Lung microvascular endothelial cell (primary cell): ENCODE results near the gene CUL1. TPM values are rescaled to one million over a fixed set of nuclear protein-coding genes. Genes with fewer than 3 reads are reported as not detected.

Experiments used
- DNase-seq, 2 donors: peaks; one replicate each; pipeline versions ENCODE4 v3.0.0 to v3.0.0-alpha.2; 2010; ENCODE audit warnings: low read depth in 2 of 2
- total RNA-seq: library from RNA; depleted of rRNA; stranded (reverse); fragments of >200 nt; gene quantifications from 2 replicates; pipeline ENCODE4 v1.2.1, GENCODE V29; 2014

The CUL1 gene
- total RNA-seq, 1 donor from 2014 or later, result 31.9 TPM

DNA sequence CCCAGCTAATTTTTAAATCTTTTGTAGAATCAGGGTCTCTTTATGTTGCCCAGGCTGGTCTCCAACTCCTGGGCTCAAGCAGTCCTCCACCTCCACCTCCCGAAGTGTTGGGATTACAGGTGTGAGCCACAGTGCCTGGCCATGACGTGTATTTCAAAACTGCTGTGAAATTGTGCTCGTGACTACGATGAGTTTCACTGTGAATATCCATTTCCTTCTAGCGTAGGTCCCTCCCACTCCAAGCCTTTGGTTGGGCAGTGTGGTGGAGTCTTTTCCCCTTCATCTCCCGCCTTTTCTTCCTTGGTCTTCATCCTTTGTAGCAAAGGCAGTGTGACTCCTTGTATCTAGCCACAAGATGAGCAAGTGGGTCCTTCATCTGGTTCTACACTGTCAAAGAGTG, 56.2 kb downstream of the CUL1 start:
- DNase-seq, result no peak

DNA sequence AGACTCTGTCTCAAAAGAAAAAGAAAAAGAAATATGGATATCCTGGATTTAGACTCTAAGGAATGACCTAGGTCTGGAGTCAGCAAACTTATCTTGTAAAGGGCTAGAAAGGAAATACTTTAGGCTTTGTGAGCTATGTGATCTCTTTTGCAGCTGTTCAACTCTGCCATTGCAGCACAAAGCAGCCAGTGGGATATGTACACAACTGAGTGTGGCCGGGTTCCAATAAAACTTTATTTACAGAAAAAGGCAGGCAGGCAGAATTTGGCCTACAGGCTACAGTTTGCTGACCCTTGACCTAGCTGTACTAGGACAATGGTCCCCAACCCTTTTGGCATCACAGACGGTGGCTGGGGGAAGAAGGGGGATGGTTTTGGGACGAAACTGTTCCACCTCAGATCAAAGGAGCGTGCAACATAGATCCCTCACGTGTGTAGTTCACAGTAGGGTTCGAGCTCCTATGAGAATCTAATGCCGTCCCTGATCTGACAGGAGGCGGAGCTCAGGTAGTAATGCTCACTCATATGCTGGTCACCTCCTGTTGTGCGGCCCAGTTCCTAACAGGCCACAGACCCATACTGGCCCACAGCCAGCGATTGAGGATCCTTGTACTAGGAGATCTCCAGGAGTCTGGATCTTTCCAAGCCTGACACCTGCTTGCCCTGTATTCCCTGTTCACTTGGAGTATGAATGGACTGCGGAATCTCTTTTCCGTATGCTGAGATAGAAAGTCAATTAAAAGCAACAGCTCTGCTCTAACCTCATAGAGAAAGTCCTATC, 63.0 kb downstream of the CUL1 start:
- no peak for DNase-seq

DNA sequence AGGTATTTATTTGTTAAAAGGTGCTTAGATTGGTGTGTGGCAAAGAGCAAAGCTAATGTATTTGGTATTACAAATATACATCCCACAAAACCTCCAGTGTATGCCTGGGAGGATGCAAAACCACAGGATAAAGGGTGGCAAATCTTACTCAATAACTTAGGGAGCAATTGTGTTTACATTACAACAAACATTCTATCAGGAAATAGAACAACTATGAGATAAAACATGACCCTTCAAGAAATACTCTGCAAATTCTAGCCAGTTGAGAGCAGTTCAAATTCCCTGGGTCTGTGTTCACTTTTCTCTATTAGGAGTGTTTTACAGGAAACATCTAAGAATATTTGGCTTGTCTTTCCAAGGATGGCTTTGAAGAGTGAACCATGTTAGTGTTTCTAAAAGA, 64.9 kb downstream of the CUL1 start:
- DNase-seq, result no peak

DNA sequence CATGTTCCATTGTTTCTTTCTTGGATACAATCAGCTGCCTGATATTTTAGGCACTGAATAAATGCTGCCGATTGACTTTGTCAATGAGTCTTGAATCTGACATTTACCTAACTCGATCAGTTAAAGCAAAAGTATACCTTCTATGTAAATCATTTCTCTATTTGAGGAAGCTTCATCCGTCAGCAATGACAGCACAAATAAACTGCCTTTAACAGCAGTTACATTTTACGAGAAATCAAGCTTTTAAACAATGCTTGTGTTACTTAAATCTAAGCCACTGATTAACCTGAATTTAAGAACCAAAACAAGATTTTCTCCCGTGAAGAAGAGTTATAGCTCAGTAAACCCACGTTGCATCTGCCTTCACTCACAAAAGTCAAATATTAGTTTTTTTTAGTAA, 71.3 kb downstream of the CUL1 start:
- no peak for DNase-seq

GRCh38 chr7:148772297-148773089, 73.8 kb downstream of the CUL1 start:
- peak in 1 of 2 donors; percentile 93 for DNase-seq

- peak in 1 of 2 donors; percentile 16 for DNase-seq
Measured at GRCh38 chr7:148773334-148773733, 74.6 kb downstream of the CUL1 start.

- no peak for DNase-seq
Measured at GRCh38 chr7:148774471-148774870, 75.8 kb downstream of the CUL1 start.

DNA sequence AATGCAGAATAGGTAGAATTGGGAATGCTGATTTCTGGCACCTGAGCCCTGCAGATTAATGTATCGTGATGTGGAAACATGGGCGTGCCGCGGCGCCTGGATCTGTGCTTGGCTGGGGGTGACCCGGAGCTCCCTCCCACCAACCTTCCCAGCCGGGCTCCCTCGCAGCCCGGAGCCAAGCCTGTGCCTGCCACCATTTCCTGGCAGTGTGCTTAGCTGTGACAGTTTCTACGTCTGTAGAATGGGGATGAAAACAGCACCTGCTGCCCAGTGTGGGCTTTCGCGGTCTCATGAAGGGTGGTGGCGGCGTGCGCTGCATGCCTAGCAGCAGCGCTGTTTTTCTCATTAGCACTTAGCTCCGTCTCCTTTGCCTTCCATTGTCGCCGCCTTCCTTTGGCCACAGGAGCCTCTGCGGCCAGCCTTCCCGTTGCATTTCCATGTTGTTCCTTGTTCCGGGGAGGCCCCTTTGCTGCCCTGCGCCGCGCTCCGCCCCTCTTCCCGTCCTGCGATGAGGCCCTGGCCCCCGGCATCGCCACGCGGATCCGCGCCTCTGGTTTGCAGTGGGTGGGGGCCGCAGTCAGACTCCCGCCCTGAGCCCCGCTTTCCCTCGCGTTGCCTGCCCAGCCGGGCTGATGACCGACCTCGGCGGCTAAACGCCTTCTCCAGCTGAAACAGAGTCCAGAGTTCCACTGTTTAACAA, 84.2 kb downstream of the CUL1 start:
- no peak for DNase-seq

DNA sequence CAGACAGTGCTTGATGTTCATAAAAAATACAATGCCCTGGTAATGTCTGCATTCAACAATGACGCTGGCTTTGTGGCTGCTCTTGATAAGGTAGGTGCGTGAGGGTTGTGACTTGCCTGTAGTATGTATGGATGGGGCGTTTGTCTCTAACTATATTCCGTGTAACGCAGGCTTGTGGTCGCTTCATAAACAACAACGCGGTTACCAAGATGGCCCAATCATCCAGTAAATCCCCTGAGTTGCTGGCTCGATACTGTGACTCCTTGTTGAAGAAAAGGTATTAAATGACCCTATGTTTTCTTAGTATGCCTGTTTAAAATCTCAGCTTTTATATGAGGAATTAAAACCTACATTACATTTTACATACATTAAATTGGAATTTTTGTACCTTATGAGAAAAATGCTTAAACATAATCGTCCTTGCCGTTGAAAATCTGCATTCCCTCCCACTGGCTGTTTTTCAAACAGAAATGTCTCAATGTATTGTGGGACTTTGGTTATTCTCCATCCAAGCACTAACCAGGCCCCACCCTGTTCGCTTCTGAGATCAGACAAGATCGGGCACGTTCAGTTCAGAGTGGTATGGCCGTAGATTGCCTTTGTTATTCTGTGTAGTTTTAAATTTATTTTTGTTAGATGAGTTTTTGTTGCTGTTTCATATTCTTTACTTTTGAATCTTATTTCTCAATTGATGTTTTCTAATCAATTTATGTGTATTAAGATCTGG, 85.3 kb downstream of the CUL1 start:
- no peak for DNase-seq

DNA sequence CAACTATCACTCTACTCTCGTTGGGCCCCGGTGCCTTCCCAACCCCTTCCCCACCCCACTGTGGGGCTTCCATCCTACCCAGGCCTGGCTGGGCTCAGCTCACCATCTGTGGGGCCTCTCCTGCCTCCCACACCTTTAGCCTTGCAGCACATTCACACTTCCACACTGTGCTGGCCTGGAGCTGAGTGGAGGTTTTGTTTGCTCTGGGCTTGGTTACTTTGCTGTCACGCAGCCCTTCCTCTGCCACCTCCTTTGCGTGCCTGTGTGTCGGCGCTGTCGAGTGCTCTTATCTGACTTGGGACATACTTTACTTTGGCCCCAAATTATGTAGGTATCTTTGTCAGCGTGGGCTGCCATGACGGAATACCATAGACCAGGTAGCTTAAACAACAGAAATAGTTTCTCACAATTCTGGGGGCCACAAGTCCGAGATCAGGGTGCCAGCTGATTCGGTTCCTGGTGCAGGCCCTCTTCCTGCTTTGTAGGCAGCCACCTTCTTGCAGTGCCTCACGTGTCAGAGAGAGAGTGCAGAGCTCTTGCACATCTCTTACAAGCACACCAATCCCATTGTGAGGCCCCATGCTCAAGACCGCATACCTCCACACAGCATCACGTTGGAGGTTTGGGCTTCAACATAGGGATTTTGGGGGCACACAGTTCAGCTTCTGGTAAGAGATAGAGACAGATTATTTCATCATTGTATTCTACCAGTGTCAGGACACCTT, 89.0 kb downstream of the CUL1 start:
- DNase-seq, result no peak

DNA sequence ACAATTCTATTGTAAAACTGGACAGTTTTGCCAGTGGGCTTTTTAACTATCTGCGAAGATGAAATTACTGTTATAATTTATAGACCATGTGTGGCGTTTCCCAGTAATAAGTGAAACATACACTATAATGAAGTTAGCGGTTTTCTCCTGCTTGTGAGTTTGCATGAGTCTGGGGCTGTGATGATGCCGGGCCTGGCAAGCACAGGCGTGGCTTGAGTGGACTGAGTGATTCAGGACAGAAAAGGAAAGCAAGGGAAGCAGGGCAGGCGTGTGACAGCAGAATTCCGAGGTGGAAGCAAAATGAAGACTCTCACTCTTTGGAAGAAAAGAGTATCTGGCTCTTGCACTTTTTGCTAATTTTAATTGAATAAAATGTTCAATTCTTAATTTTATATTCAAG, 90.5 kb downstream of the CUL1 start:
- no peak for DNase-seq

DNA sequence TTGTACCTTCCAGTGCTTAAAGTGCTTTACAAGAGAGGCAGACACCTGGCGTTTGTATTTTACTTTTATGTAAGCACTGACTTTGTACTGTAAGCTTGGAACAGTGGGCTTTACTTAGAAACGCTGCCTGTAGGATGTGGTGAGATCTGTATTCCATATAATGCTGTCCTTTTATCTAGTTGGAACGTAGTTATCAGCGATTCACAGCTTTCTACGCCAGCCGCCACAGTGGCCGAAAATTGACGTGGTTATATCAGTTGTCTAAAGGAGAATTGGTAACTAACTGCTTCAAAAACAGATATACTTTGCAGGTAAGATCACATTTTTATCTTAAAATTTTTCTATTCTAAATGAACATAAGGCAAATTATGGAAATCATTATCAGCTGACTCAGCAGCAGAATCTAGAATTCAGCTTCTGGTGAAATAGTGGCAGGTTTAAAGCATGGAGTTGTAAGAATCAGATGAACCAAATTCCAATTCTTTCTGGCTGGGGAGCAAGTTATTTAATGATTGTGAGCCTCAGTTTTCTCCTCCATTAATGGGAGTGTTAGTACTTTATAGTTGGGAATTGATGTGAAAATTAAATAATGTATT, 91.5 kb downstream of the CUL1 start:
- no peak for DNase-seq

DNA sequence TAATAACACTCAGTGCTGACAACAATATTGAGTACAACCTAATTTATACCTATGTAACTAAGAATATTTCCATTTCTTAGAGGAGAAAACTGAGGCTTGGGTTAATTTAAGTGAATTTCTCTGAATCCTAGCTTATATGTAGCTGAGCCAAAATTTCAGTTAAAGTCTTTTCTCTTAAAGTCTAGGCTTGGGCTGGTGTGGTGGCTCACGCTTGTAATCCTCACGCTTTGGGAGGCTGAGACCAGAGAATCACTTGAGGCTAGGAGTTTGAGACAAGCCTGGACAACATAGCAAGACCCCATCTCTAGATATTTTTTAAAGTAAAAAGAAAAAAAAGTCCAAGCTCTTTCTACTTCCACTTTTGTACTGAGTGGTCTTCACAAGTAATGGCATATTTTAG, 92.1 kb downstream of the CUL1 start:
- no peak for DNase-seq

DNA sequence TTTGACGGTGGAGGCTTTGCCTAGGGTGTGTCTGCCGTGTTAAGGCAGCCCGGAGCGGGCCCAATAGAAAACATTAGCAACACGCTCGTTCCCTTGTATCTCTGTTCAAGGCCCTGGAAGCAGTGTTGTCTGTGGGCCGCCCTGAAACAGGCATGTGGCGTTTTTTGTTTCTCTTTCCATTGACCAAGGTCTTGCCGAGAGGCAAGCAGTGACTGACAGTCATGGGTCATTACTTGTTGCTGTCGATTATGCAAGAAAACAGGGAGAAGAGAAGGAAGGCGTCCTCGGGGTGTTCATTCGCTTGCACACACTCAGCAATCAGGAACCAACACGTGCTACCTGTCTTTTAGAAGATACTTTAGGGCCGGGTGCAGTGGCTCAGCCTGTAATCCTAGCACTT, 92.8 kb downstream of the CUL1 start:
- DNase-seq, result no peak

DNA sequence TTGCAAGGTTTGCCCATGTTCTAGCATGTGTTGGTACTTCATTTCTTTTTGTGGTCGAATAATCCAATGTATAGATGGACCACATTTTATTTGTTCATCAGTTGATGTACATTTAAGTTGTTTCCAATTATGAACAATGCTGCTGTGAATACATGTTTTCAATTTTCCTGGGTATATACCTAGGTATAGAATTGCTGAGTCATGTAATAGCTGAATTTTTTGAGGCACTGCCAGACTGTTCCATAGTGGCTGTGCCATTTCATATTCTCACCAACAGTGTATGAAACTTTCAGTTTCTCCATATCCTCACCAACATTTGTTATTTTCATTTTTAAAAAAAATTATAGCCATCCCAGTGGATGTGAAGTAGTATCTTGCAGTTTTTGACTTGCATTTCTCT, 94.9 kb downstream of the CUL1 start:
- peak in 1 of 2 donors; percentile 16 for DNase-seq

DNA sequence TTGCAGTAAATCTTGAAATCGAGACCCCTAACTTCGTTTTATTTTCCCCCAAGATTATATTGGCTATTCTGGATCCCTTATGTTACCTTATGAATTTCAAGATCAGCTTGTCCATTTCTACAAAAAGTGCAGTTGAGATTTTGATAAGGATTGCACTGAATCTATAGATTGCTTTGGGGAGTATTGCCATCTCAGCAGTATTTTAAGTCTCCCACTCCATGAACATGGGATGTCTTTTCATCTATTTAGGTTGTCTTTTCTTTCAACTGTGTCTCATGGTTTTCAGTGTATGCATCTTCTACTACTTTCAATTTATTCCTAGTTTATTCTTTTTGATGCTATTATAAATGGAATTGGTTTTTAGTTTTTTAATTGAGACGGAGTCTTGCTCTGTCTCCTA, 95.8 kb downstream of the CUL1 start:
- DNase-seq, result no peak

- DNase-seq, result no peak
Measured at GRCh38 chr7:148796841-148797240, 98.1 kb downstream of the CUL1 start.

GRCh38 chr7:148799893-148800555, 101.3 kb downstream of the CUL1 start:
- no peak for DNase-seq

GRCh38 chr7:148800677-148801076, 102.0 kb downstream of the CUL1 start:
- no peak for DNase-seq

DNA sequence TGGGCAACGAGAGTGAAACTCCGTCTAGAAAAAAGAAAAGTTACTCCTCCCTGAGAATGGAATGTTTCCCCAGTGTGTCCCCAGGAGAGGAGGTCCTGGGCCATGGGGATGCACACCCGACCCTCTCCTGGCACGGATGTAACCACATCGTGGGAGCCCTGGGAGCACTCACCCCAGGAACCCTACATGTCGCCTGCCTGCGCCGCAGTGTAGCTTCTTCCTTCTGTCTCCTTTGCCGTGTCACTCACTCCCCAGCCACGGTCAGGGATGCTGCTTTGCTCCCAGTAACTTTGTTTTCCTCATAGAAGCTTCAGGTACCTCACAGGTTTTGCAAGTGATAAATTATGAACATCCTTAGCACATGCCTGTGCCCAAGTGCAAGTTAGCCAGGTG, 103.4 kb downstream of the CUL1 start:
- no peak for DNase-seq
